ENCODE measurements around the gene PLEKHS1.

Gene PLEKHS1

DNA sequence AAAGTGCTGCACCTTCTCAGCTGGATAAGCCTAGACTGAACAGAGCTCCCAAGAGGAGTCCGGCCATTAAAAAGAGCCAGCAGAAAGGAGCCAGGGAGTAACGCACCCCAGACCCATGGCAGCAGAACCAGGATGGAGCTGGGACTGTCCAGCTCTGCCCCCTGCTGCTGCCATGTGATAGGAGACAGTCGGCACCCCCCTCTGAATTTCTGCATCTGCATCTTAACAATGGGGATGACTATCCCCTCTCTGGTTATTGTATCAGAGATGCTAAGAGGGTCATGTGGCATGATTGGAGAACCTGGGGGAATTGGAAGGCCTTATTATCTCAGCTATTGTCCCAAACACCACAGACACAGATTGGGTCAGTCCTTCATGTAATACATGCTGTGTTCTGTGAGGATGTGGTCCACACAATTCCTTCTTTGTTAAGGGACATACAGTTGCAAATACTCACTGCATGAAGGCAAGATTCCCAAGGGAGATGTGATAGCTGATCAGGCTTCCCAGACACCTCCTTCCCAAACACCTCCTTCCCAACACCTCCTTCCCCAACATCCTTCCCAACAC, 29.3 kb downstream of the PLEKHS1 start:
- H3K9me3 Mint-ChIP-seq = no peaks in the 10 kb centered on the region
- H3K27ac Mint-ChIP-seq = no peak overlapping the region
- no peak overlapping the region for H3K4me3 Mint-ChIP-seq
- no peaks in the 10 kb centered on the region for H3K4me1 Mint-ChIP-seq
- peaks cover 28% of the 10 kb centered on the region for H3K27me3 Mint-ChIP-seq (ENCODE audit: low read depth)
- no peaks in the 10 kb centered on the region for H3K36me3 Mint-ChIP-seq (ENCODE audit: low read depth)
- TF ChIP-seq, protein P1, sequence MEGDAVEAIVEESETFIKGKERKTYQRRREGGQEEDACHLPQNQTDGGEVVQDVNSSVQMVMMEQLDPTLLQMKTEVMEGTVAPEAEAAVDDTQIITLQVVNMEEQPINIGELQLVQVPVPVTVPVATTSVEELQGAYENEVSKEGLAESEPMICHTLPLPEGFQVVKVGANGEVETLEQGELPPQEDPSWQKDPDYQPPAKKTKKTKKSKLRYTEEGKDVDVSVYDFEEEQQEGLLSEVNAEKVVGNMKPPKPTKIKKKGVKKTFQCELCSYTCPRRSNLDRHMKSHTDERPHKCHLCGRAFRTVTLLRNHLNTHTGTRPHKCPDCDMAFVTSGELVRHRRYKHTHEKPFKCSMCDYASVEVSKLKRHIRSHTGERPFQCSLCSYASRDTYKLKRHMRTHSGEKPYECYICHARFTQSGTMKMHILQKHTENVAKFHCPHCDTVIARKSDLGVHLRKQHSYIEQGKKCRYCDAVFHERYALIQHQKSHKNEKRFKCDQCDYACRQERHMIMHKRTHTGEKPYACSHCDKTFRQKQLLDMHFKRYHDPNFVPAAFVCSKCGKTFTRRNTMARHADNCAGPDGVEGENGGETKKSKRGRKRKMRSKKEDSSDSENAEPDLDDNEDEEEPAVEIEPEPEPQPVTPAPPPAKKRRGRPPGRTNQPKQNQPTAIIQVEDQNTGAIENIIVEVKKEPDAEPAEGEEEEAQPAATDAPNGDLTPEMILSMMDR (IDR thresholded peaks at IDR 0.05; ENCODE audit: unreplicated experiment in 3 of 3) = no peak

DNA sequence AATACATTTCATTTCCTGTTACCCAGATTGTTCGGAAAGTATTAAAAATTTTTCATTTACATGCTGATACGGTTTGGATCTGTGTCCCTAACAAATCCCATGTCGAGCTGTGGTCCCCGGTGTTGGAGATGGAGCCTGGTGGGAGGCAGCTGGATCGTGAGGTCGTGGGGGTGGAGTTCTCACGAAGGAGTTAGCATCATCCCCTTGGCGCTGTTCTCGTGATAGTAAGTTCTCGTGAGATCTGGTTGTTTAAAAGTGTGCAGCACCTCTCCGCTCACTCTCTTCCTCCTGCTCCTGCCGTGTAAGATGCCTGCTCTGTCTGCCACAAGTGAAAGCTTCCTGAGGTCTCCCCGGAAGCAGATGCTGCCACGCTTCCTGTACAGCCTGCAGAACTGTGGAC, 30.9 kb downstream of the PLEKHS1 start:
- no peaks in the 10 kb centered on the region for H3K4me1 Mint-ChIP-seq
- H3K36me3 Mint-ChIP-seq (ENCODE audit: low read depth) = no peaks in the 10 kb centered on the region
- TF ChIP-seq, protein P1 (IDR thresholded peaks at IDR 0.05; ENCODE audit: unreplicated experiment in 3 of 3) = no peak
- no peak overlapping the region for H3K4me3 Mint-ChIP-seq
- H3K27me3 Mint-ChIP-seq (ENCODE audit: low read depth) = peaks cover 28% of the 10 kb centered on the region
- H3K9me3 Mint-ChIP-seq = no peaks in the 10 kb centered on the region
- no peak overlapping the region for H3K27ac Mint-ChIP-seq

DNA sequence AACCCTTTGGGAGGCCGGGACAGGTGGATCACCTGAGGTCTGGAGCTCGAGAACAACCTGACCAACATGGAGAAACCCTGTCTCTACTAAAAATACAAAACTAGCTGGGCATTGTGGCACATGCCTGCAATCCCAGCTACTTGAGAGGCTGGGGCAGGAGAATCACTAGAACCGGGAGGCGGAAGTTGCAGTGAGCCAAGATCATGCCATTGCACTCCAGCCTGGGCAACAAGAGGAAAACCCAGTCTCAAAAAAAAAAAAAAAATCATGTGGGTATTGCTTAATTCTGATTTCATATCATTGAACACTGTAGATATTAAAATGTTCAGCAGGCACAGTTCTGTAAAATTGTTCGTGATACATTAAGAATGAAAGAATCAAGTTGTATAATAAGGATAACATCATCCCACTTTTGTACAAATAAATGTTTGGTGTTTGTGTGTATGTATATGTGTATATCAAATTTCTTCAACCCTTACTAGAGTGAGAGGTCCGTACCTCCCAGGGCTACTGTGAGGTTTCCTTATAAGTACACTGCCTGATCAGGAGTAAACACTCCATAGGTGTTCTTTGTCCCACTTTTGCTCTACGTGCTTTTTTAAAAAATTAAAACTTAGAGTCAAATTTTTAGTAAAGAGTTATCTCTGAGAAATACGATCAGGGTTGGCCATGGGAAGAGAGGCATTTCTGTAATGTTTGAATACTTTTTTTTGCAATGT, 31.7 kb downstream of the PLEKHS1 start:
- Mint-ChIP-seq H3K27me3 (ENCODE audit: low read depth) (peaks cover 28% of the 10 kb centered on the region), H3K4me1 (no peaks in the 10 kb centered on the region), H3K4me3 (no peak overlapping the region), H3K27ac (no peak overlapping the region), H3K36me3 (ENCODE audit: low read depth) (no peaks in the 10 kb centered on the region), H3K9me3 (no peaks in the 10 kb centered on the region)
- TF ChIP-seq, protein P1 (IDR thresholded peaks at IDR 0.05; ENCODE audit: unreplicated experiment in 3 of 3) = no peak

DNA sequence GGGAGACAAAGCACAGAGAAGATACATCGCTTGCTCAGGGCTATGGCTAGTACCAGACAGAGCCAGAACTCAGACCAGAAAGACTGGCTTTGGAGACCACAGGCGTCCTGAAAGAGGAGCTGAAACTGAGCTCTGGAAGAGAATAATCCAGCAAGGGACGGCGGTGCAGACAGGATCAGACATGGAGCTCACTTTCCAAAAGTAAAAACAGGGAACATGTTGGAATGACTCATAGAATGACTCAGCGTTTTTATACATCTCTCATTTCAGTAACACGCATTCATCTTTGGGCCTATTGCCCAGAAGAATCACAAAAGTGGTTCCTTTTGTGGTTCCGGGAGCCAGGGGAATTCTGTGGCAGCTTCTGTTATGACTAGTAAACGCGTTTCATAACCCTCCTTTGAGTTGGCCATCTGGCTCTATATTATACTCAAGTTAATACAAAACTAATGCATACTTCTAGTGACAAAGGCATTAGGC, 37.2 kb downstream of the PLEKHS1 start:
- H3K9me3 Mint-ChIP-seq = peaks cover 2% of the 10 kb centered on the region
- TF ChIP-seq, protein P1 (IDR thresholded peaks at IDR 0.05; ENCODE audit: unreplicated experiment in 3 of 3) = no peak
- H3K4me1 Mint-ChIP-seq = no peaks in the 10 kb centered on the region
- H3K4me3 Mint-ChIP-seq = no peak overlapping the region
- no peaks in the 10 kb centered on the region for H3K36me3 Mint-ChIP-seq (ENCODE audit: low read depth)
- peaks cover 13% of the 10 kb centered on the region for H3K27me3 Mint-ChIP-seq (ENCODE audit: low read depth)
- no peak overlapping the region for H3K27ac Mint-ChIP-seq

DNA sequence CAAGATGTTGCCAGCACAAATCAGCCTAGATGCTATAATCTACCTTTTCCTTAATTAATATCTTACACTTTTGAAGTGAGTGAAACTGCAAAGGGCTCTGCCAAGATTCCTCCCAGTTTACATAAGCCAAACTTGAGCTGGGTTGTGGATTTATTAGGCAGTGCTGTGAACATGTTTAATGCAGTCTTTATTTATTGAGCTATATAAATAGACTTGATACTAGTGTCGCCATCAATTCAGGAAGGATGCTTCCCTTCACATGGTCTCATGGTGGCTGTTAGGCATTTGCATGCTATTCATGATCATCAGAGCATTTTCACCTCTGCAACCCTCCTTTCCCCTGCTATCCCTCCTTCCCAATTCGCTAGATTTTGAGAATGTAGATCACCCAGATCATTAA, 40.2 kb downstream of the PLEKHS1 start:
- Mint-ChIP-seq H3K36me3 (ENCODE audit: low read depth) (no peaks in the 10 kb centered on the region), H3K27me3 (ENCODE audit: low read depth) (peaks cover 23% of the 10 kb centered on the region), H3K27ac (no peak overlapping the region), H3K4me1 (no peaks in the 10 kb centered on the region), H3K4me3 (no peak overlapping the region), H3K9me3 (peaks cover 2% of the 10 kb centered on the region)
- TF ChIP-seq, protein P1 (IDR thresholded peaks at IDR 0.05; ENCODE audit: unreplicated experiment in 3 of 3) = no peak

DNA sequence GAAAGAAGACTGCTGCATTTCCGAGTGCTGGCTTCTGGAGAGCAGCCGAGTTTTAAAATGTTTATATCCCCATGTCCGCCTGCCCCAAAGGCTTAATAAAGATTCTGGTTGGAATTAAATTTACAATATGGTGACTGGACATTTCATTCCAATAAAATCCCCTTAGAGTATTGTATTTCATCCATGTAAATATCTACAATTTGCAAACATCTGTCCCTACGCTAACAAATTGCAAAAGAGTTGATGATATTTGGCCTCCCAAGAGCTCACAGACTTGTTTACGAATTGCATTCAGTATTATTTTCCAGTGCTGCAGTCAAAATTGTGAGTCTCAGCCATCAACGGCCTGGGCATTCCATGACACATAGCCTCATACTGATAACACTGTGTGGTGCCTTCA, 50.1 kb downstream of the PLEKHS1 start:
- Mint-ChIP-seq H3K4me3 (no peak overlapping the region), H3K27ac (no peak overlapping the region), H3K9me3 (no peaks in the 10 kb centered on the region), H3K36me3 (ENCODE audit: low read depth) (no peaks in the 10 kb centered on the region), H3K27me3 (ENCODE audit: low read depth) (peaks cover 32% of the 10 kb centered on the region), H3K4me1 (peaks cover 17% of the 10 kb centered on the region)
- TF ChIP-seq, protein P1 (IDR thresholded peaks at IDR 0.05; ENCODE audit: unreplicated experiment in 3 of 3) = no peak
